Vagina (tissue), 2 donors: ENCODE measurements around the gene IL18RAP. TPM values are rescaled to one million over a fixed set of nuclear protein-coding genes. Genes with fewer than 3 reads are reported as not detected.

Experiments
- DNase-seq, 2 donors: peaks; one replicate each; pipeline ENCODE4 v3.0.0-alpha.2; 2017; ENCODE audit errors: extremely low spot score in 2 of 2
- H3K27ac ChIP-seq: fragments of 200-600 bp; sonication (generic); one replicate; pipeline ENCODE4 v1.5.1; 2019
- H3K27me3 ChIP-seq: fragments of 200-600 bp; sonication (generic); one replicate; pipeline ENCODE4 v1.5.1; 2019
- H3K36me3 ChIP-seq, 2 donors: fragments of 200-600 bp; sonication (generic); one replicate each; pipeline ENCODE4 v1.5.1; 2017 to 2019
- H3K4me1 ChIP-seq: fragments of 200-600 bp; sonication (generic); one replicate; pipeline ENCODE4 v1.5.1; 2019
- H3K4me3 ChIP-seq, 2 donors: fragments of 200-600 bp; sonication (generic); 1 replicate in 1 of 2; 2 replicates in 1 of 2; pipeline ENCODE4 v1.5.1; 2016 to 2019
- H3K9me3 ChIP-seq: fragments of 200-600 bp; sonication (generic); one replicate; pipeline ENCODE4 v1.5.1; 2019
- CTCF ChIP-seq, 3 experiments: fragments of 450-650 bp in 2 of 3; fragments of 200-600 bp in 1 of 3; sonication (generic) in 1 of 3; IDR thresholded peaks; one replicate each; pipeline ENCODE4 v1.5.1; 2017 to 2019; ENCODE audit warnings: antibody characterized with exemption in 3 of 3, mild to moderate bottlenecking in 2 of 3, moderate library complexity in 2 of 3
- POLR2A ChIP-seq, 2 donors: fragments of 450-650 bp; IDR thresholded peaks; one replicate each; pipeline ENCODE4 v1.6.1; 2017; ENCODE audit warnings: antibody characterized with exemption in 2 of 2, mild to moderate bottlenecking in 2 of 2, moderate library complexity in 2 of 2
- POLR2AphosphoS5 ChIP-seq, 2 donors: sonication (generic); formaldehyde crosslinking; IDR thresholded peaks; one replicate each; pipeline ENCODE4 v1.9.0; 2017; ENCODE audit warnings: antibody characterized with exemption in 2 of 2, mild to moderate bottlenecking in 2 of 2, low read depth in 1 of 2; ENCODE audit not compliant: insufficient read depth in 1 of 2
- intact Hi-C: fragments of 100-400 bp; cut with DNase I; formaldehyde crosslinking; loops from one replicate; pipeline ENCODE4 v1.15.1; 2023
- total RNA-seq: library from RNA; depleted of rRNA; stranded (reverse); fragments of >200 nt; gene quantifications from one replicate; pipeline ENCODE4 v1.2.3, GENCODE V29; 2016

The IL18RAP gene
- total RNA-seq, 1 donor from 2014 or later, result 5.9 TPM

- Histone ChIP-seq H3K27ac (no peak overlapping the region), H3K36me3 (no peaks in the 10 kb centered on the region), H3K4me1 (no peaks in the 10 kb centered on the region), H3K9me3 (no peaks in the 10 kb centered on the region), H3K4me3 (no peak overlapping the region), H3K27me3 (no peaks in the 10 kb centered on the region)
- intact Hi-C loops, result no loop called here
- DNase-seq, result no peak
- TF ChIP-seq POLR2A (IDR thresholded peaks at IDR 0.05) (no peak), CTCF (IDR thresholded peaks at IDR 0.05) (no peak), POLR2AphosphoS5 (IDR thresholded peaks at IDR 0.05; ENCODE audit: insufficient read depth in 1 of 2, low read depth in 1 of 2) (no peak)
Measured at GRCh38 chr2:102480285-102481195, 57.6 kb downstream of the IL18RAP start.

- no peaks in the 10 kb centered on the region for H3K9me3 ChIP-seq
- H3K4me3 ChIP-seq, result no peak overlapping the region
- intact Hi-C loops, result no loop called here
- no peak for DNase-seq
- TF ChIP-seq POLR2AphosphoS5 (IDR thresholded peaks at IDR 0.05; ENCODE audit: insufficient read depth in 1 of 2, low read depth in 1 of 2), result no peak
- no peak for TF ChIP-seq POLR2A (IDR thresholded peaks at IDR 0.05)
- no peak for TF ChIP-seq CTCF (IDR thresholded peaks at IDR 0.05)
- peaks cover 4% of the 10 kb centered on the region for H3K4me1 ChIP-seq
- H3K36me3 ChIP-seq, result no peaks in the 10 kb centered on the region
- H3K27me3 ChIP-seq, result no peaks in the 10 kb centered on the region
- no peak overlapping the region for H3K27ac ChIP-seq
Measured at GRCh38 chr2:102481931-102482330, 59.0 kb downstream of the IL18RAP start.

- no peaks in the 10 kb centered on the region for H3K27me3 ChIP-seq
- TF ChIP-seq CTCF (IDR thresholded peaks at IDR 0.05), result no peak
- no peak for TF ChIP-seq POLR2A (IDR thresholded peaks at IDR 0.05)
- TF ChIP-seq POLR2AphosphoS5 (IDR thresholded peaks at IDR 0.05; ENCODE audit: insufficient read depth in 1 of 2, low read depth in 1 of 2), result no peak
- intact Hi-C loops, result no loop called here
- no peaks in the 10 kb centered on the region for H3K9me3 ChIP-seq
- peaks cover 14% of the 10 kb centered on the region for H3K4me1 ChIP-seq
- DNase-seq, result no peak
- H3K36me3 ChIP-seq, result no peaks in the 10 kb centered on the region
- H3K4me3 ChIP-seq, result no peak overlapping the region
- H3K27ac ChIP-seq, result no peak overlapping the region
Measured at GRCh38 chr2:102483086-102483485, 60.1 kb downstream of the IL18RAP start.

- DNase-seq, result no peak
- Histone ChIP-seq H3K9me3 (no peaks in the 10 kb centered on the region), H3K4me3 (no peak overlapping the region), H3K27ac (no peak overlapping the region), H3K4me1 (peaks cover 14% of the 10 kb centered on the region), H3K27me3 (no peaks in the 10 kb centered on the region), H3K36me3 (no peaks in the 10 kb centered on the region)
- intact Hi-C loops, result no loop called here
- TF ChIP-seq POLR2AphosphoS5 (IDR thresholded peaks at IDR 0.05; ENCODE audit: insufficient read depth in 1 of 2, low read depth in 1 of 2) (no peak), CTCF (IDR thresholded peaks at IDR 0.05) (no peak), POLR2A (IDR thresholded peaks at IDR 0.05) (no peak)
Measured at GRCh38 chr2:102484310-102485061, 61.5 kb downstream of the IL18RAP start.
